K562 (cell line): ENCODE measurements around the gene EVA1B. TPM values are rescaled to one million over a fixed set of nuclear protein-coding genes. Genes with fewer than 3 reads are reported as not detected.

Source experiments
- C11orf30 ChIP-seq: fragments of 450-650 bp; IDR thresholded peaks from 2 replicates; pipeline ENCODE4 v1.6.1; 2016; ENCODE audit warnings: low read depth, mild to moderate bottlenecking
- JUND ChIP-seq, 2 experiments: IDR thresholded peaks; 2 replicates in 1 of 2; 3 replicates in 1 of 2; pipeline ENCODE4 v1.6.1; 2011; ENCODE audit warnings: borderline replicate concordance in 2 of 2, low read depth in 2 of 2, low read length in 2 of 2, improper control_type of control experiment in 1 of 2, missing biosample characterization in 1 of 2, missing genetic modification characterization in 1 of 2, missing genetic modification reagents in 1 of 2
- KHSRP ChIP-seq: fragments of 450-650 bp; IDR thresholded peaks from 2 replicates; pipeline ENCODE4 v1.6.1; 2017
- MLLT1 ChIP-seq, 2 experiments: fragments of 450-650 bp; IDR thresholded peaks; 2 replicates each; pipeline ENCODE4 v1.6.1; 2016
- MNT ChIP-seq, 2 experiments: fragments of 450-650 bp; conservative IDR thresholded peaks; 2 replicates each; pipeline ENCODE4 v1.6.1; 2017; ENCODE audit warnings: mild to moderate bottlenecking in 2 of 2, moderate library complexity in 2 of 2
- PHB ChIP-seq: fragments of 250-450 bp; sonication (Bioruptor Pico); IDR thresholded peaks from 2 replicates; pipeline ENCODE4 v1.5.0; 2021
- PTBP1 ChIP-seq: fragments of 200-400 bp; formaldehyde crosslinking; IDR thresholded peaks from 2 replicates; pipeline ENCODE4 v1.6.1; 2017; ENCODE audit warnings: low read depth, low read length
- RB1 ChIP-seq: fragments of 450-650 bp; IDR thresholded peaks from 2 replicates; pipeline ENCODE4 v1.6.1; 2017; ENCODE audit warnings: low read depth, mild to moderate bottlenecking
- RBFOX2 ChIP-seq: fragments of 200-400 bp; formaldehyde crosslinking; IDR thresholded peaks from 2 replicates; pipeline ENCODE4 v1.6.1; 2017; ENCODE audit warnings: low read depth, mild to moderate bottlenecking, low read length, moderate library complexity
- RUNX1 ChIP-seq: sonication (generic); IDR thresholded peaks from 2 replicates; pipeline ENCODE4 v1.6.1; 2016; ENCODE audit warnings: antibody characterized with exemption, low read depth
- SMAD3 ChIP-seq: fragments of 450-650 bp; formaldehyde crosslinking; conservative IDR thresholded peaks from 2 replicates; pipeline ENCODE4 v1.4.0; 2020; ENCODE audit warnings: mild to moderate bottlenecking
- SP1 ChIP-seq: sonication (generic); formaldehyde crosslinking; IDR thresholded peaks from 2 replicates; pipeline ENCODE4 v1.8.1; 2022; ENCODE audit warnings: mild to moderate bottlenecking, missing genetic modification reagents
- SRSF1 ChIP-seq: fragments of 200-400 bp; formaldehyde crosslinking; IDR thresholded peaks from 2 replicates; pipeline ENCODE4 v1.6.1; 2017; ENCODE audit warnings: mild to moderate bottlenecking, low read depth, low read length, moderate library complexity
- polyA plus RNA-seq, 8 experiments: library from polyadenylated mRNA; depleted of rRNA in 4 of 8; stranded (reverse) in 5 of 8; unstranded in 3 of 8; fragments of >200 nt; fragmentation: Nextera tagmentation in 2 of 8; fragmentation: Illumina TruSeq in 1 of 8; extraction: Ambion mirVana in 2 of 8; extraction: Trizol in 1 of 8; gene quantifications; 2 replicates each; pipeline versions ENCODE4 v1.2.1 to v1.2.3, GENCODE V29; 2011 to 2014; ENCODE audit warnings: inconsistent platforms in 1 of 8, missing spikeins in 1 of 8
- total RNA-seq, 7 experiments: library from RNA; depleted of rRNA in 6 of 7; stranded (reverse); fragments of >200 nt in 6 of 7; fragmentation: Illumina TruSeq in 2 of 7; extraction: Trizol in 2 of 7; gene quantifications; 2 replicates each; pipeline versions ENCODE4 v1.2.1 to v1.2.3, GENCODE V29; 2011 to 2021; ENCODE audit warnings: low replicate concordance in 1 of 7
- TF ChIP-seq, protein P1 (sequence below): fragments of 450-650 bp; IDR thresholded peaks from 2 replicates; pipeline ENCODE4 v1.6.1; 2018; ENCODE audit not compliant: partially characterized antibody
- TF ChIP-seq, protein P2 (sequence below): IDR thresholded peaks from 2 replicates; pipeline ENCODE4 v1.6.1; 2012; ENCODE audit warnings: low read depth, low read length, improper control_type of control experiment, borderline replicate concordance

EVA1B gene
- total and polyA plus RNA-seq, 9 of the 15 experiments (the other 6 are each of a cell fraction or from before 2014, with no cell fraction given), result 0.08 to 65.7 (median 2.4) TPM

DNA sequence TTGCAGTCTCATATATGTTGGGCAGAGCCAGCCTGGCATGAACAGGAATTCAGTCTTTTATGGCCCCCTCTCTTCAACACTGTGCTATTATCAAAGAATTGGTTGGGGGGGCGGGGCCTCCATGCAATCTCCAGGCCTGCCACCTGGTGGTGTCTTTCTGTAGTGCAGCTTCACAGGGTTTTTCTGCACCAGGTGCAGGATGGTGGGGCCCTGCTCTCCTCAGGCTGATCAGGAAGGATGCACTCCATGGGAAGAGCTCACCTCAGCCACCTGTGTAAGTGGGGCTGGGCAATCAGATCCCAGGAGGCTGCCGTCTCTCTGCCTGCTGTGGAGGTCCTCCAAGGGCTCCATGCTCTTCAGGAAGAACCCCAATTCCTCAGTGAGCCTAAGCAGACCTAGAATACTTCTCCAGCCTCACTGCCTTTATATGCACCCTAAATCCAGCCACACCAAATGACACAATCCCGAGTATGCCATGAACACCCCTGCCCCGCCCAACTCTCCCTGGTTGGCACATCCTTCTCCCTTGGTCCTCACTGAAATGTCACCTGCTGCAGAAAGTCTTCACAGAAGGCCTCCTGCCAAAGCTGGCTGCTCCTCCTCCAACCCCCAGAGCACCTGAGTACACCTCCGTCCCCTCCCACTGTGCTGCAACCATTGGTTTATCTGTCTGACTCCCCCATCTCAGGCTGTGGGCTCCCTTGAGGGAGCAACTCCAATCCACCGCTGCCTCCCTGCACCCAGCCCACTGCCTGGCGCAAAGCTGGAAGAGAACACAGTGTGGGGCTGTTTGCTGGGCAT, 45.8 kb upstream of the EVA1B start (continued):
- TF ChIP-seq, protein P1, sequence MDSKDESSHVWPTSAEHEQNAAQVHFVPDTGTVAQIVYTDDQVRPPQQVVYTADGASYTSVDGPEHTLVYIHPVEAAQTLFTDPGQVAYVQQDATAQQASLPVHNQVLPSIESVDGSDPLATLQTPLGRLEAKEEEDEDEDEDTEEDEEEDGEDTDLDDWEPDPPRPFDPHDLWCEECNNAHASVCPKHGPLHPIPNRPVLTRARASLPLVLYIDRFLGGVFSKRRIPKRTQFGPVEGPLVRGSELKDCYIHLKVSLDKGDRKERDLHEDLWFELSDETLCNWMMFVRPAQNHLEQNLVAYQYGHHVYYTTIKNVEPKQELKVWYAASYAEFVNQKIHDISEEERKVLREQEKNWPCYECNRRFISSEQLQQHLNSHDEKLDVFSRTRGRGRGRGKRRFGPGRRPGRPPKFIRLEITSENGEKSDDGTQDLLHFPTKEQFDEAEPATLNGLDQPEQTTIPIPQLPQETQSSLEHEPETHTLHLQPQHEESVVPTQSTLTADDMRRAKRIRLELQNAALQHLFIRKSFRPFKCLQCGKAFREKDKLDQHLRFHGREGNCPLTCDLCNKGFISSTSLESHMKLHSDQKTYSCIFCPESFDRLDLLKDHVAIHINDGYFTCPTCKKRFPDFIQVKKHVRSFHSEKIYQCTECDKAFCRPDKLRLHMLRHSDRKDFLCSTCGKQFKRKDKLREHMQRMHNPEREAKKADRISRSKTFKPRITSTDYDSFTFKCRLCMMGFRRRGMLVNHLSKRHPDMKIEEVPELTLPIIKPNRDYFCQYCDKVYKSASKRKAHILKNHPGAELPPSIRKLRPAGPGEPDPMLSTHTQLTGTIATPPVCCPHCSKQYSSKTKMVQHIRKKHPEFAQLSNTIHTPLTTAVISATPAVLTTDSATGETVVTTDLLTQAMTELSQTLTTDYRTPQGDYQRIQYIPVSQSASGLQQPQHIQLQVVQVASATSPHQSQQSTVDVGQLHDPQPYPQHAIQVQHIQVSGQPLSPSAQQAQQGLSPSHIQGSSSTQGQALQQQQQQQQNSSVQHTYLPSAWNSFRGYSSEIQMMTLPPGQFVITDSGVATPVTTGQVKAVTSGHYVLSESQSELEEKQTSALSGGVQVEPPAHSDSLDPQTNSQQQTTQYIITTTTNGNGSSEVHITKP, result no peak
- TF ChIP-seq JUND (IDR thresholded peaks at IDR 0.05; ENCODE audit: borderline replicate concordance, low read depth, low read length) (peak; percentile 31), JUND (tag; IDR thresholded peaks at IDR 0.05; ENCODE audit: borderline replicate concordance, low read depth, low read length) (peak; percentile 48; the same call in 1 of the 3 replicates), SP1 (CRISPR knock-in tag) (peak; percentile 94), MLLT1 (IDR thresholded peaks at IDR 0.05) (no peak), RBFOX2 (0 out of 2 replicates have a peak, but pooled peaks have one; percentile 5), RUNX1 (no peak), KHSRP (no peak), MNT (conservative IDR thresholded peaks at IDR 0.05) (0 out of 4 replicates have a peak, but pooled peaks of 1 of the 2 experiments have one; percentile 34), SMAD3 (CRISPR knock-in tag) (0 out of 2 replicates have a peak, but pooled peaks have one; percentile 60), PTBP1 (no peak), RB1 (peak; percentile 79), C11orf30 (no peak), PHB (CRISPR knock-in tag) (no peak), SRSF1 (no peak)
- TF ChIP-seq, protein P2, sequence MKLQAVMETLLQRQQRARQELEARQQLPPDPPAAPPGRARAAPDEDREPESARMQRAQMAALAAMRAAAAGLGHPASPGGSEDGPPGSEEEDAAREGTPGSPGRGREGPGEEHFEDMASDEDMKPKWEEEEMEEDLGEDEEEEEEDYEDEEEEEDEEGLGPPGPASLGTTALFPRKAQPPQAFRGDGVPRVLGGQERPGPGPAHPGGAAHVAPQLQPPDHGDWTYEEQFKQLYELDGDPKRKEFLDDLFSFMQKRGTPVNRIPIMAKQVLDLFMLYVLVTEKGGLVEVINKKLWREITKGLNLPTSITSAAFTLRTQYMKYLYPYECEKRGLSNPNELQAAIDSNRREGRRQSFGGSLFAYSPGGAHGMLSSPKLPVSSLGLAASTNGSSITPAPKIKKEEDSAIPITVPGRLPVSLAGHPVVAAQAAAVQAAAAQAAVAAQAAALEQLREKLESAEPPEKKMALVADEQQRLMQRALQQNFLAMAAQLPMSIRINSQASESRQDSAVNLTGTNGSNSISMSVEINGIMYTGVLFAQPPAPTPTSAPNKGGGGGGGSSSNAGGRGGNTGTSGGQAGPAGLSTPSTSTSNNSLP, result 0 out of 2 replicates have a peak, but pooled peaks have one; percentile 27
